ENCODE data around the gene EML5.

EML5 gene

DNA sequence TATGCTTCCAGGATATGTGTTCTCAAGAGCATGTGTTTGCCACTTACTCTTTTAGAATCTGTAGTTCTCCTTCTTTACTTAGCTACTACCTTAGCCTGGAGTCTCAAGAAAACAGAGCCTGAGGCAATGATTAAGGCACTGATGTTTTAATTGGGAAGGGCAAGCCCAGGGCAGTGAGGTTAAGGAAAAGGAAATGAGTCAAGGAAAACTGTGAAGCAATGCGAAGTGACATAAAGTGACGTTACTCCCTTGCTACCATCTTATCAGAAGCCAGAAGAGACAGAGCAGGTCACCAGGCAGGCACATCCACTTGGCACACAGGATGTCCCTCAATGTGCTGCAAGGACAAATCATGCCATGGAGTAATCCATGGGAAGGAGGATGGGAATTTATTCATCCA lies 11.3 kb upstream of the EML5 start:
- TF ChIP-seq MYC (IDR thresholded peaks at IDR 0.05; ENCODE audit: low read depth, low read length), result no peak
- TF ChIP-seq POLR2A (IDR thresholded peaks at IDR 0.05; ENCODE audit: extremely low read depth, insufficient read length), result no peak
- TF ChIP-seq, protein P1, sequence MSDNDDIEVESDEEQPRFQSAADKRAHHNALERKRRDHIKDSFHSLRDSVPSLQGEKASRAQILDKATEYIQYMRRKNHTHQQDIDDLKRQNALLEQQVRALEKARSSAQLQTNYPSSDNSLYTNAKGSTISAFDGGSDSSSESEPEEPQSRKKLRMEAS (IDR thresholded peaks at IDR 0.05; ENCODE audit: low read depth, low read length), result no peak
- TF ChIP-seq, protein P2, sequence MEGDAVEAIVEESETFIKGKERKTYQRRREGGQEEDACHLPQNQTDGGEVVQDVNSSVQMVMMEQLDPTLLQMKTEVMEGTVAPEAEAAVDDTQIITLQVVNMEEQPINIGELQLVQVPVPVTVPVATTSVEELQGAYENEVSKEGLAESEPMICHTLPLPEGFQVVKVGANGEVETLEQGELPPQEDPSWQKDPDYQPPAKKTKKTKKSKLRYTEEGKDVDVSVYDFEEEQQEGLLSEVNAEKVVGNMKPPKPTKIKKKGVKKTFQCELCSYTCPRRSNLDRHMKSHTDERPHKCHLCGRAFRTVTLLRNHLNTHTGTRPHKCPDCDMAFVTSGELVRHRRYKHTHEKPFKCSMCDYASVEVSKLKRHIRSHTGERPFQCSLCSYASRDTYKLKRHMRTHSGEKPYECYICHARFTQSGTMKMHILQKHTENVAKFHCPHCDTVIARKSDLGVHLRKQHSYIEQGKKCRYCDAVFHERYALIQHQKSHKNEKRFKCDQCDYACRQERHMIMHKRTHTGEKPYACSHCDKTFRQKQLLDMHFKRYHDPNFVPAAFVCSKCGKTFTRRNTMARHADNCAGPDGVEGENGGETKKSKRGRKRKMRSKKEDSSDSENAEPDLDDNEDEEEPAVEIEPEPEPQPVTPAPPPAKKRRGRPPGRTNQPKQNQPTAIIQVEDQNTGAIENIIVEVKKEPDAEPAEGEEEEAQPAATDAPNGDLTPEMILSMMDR (IDR thresholded peaks at IDR 0.05; ENCODE audit: low read depth, low read length), result no peak
- peak; percentile 12 for DNase-seq (ENCODE audit: low read depth)

DNA sequence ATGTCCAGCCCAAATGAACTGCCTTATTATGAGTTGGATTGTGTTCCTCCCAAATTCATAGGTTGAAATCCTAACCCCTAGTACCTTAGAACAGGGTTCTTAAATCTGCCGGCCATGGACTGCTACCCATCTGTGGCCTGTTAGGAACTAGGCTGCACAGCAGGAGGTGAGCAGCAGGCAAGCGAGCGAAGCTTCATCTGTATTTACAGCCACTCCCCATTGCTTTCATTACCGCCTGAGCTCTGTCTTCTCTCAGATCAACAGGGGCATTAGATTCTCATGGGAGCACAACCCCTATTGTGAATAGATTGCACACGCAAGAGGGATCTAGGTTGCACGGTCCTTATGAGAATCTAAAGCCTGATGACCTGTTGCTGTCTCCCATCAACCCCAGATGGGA lies 9.8 kb upstream of the EML5 start:
- TF ChIP-seq POLR2A (IDR thresholded peaks at IDR 0.05; ENCODE audit: extremely low read depth, insufficient read length), result no peak
- no peak for TF ChIP-seq MYC (IDR thresholded peaks at IDR 0.05; ENCODE audit: low read depth, low read length)
- TF ChIP-seq, protein P1 (IDR thresholded peaks at IDR 0.05; ENCODE audit: low read depth, low read length), result no peak
- TF ChIP-seq, protein P2 (IDR thresholded peaks at IDR 0.05; ENCODE audit: low read depth, low read length), result no peak
- H3K4me3 ChIP-seq (ENCODE audit: low read depth, low read length), result no peak overlapping the region
- DNase-seq (ENCODE audit: low read depth), result no peak

More for the DNA sequence above, 11.3 kb upstream of the EML5 start:
- H3K4me3 ChIP-seq (ENCODE audit: low read depth, low read length), result no peak overlapping the region

DNA sequence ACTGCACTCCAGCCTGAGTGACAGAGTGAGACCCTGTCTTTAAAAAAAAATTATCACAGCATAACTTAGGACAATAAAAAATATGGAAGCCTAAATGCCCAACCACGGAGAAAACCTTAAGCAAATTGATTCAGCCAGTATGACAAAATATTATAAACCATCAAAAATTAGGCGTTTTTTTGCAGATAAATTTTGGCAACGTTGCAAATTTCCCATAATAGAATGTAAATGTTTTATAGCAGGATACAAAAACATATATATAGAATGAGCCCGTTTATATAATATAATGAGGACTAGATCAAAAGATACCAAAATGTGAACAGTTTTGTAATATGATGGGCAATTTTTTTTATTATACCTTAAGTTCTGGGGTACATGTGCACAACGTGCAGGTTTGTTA lies 6.8 kb upstream of the EML5 start:
- H3K4me3 ChIP-seq (ENCODE audit: low read depth, low read length), result no peak overlapping the region
- TF ChIP-seq, protein P2 (IDR thresholded peaks at IDR 0.05; ENCODE audit: low read depth, low read length), result no peak
- no peak for DNase-seq (ENCODE audit: low read depth)

DNA sequence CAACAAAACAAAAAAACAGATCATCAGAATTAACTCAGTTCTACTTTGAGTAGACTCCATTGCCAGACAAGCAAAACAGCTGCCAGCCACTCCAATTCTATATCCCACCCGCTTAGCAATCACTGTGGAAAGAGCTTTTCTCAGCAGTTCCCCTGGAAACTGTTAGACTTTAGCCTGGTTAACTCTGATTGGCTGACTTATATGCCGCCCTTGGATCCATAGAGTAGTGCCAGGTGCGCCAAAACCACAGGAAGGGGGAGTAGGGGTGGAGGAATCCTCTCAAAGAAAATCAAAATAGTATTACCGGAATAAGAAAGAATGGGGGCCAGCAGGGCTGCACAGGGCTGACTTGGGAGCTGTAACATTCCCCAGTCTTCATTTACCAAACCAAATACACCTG lies 5.4 kb upstream of the EML5 start:
- H3K4me3 ChIP-seq (ENCODE audit: low read depth, low read length), result no peak overlapping the region
- TF ChIP-seq MYC (IDR thresholded peaks at IDR 0.05; ENCODE audit: low read depth, low read length) (no peak), POLR2A (IDR thresholded peaks at IDR 0.05; ENCODE audit: extremely low read depth, insufficient read length) (no peak)
- TF ChIP-seq, protein P2 (IDR thresholded peaks at IDR 0.05; ENCODE audit: low read depth, low read length), result no peak
- TF ChIP-seq, protein P1 (IDR thresholded peaks at IDR 0.05; ENCODE audit: low read depth, low read length), result no peak
- no peak for DNase-seq (ENCODE audit: low read depth)

DNA sequence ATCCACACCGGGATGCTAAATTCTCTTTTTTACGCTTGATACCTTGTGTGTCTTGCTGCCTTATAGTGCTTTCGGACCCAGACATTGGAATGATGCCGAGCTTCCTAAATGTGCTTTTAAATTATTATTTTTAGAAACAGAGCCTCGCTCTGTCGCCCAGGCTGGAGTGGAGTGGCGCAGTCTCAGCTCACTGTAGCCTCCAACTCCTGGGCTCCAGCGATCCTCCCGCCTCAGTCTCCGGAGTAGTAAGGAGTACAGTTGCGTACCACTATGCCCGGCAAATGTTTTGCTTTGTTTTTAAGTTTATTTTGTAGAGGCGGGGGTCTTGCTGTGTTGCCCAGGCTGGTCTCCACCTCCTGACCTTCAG lies 489 bp upstream of the EML5 start:
- peak overlapping the region; percentile 54 for H3K4me3 ChIP-seq (ENCODE audit: low read depth, low read length)
- no peak for DNase-seq (ENCODE audit: low read depth)
- TF ChIP-seq, protein P1 (IDR thresholded peaks at IDR 0.05; ENCODE audit: low read depth, low read length), result no peak
- TF ChIP-seq POLR2A (IDR thresholded peaks at IDR 0.05; ENCODE audit: extremely low read depth, insufficient read length), result no peak
- no peak for TF ChIP-seq MYC (IDR thresholded peaks at IDR 0.05; ENCODE audit: low read depth, low read length)
- TF ChIP-seq, protein P2 (IDR thresholded peaks at IDR 0.05; ENCODE audit: low read depth, low read length), result no peak
